ENCODE measurements around the gene HNF1A. TPM values are rescaled to one million over a fixed set of nuclear protein-coding genes. Genes with fewer than 3 reads are reported as not detected.
A peak's percentile ranks its signal among the peaks of the same experiment; 100 is the strongest.

The HNF1A gene
- total RNA-seq, 1 donor from 2014 or later = not detected

DNA sequence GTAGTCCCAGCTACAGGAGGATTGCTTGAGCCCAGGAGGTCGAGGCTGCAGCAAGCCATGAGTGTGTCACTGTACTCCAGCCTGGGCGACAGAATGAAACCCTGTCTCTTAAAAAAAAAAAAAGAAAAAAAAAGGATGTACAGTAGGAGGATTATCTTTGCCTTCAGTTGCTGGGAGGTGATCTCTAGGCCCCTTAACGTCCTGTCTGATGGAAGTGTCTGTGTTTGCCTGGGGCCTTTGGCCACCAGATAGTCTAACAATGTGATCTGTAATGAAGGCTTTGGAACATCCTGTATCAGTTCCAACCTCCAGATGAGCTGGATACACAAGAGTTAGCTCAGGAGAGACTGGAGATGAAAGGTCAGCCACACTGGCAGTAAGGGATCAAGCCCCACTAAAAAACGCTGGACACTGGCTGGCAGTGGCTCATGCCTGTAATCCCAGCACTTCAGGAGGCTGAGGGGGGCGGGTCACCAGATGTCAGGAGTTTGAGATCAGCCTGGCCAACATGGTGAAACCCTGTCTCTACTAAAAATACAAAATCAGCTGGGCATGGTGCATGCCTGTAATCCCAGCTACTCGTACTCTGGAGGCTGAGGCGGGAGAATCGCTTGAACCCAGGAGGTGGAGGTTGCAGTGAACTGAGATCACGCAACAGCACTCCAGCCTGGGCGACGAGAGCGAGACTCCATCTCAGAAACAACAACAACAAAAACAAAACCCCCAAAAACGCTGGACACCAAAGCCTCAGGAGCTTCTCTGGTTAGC, 19.0 kb upstream of the HNF1A start:
- no peaks in the 10 kb centered on the region for H3K27me3 ChIP-seq
- no peaks in the 10 kb centered on the region for H3K79me2 ChIP-seq (ENCODE audit: low read depth)
- H2AFZ ChIP-seq (replicated peaks) = no peak overlapping the region
- peaks cover 4% of the 10 kb centered on the region for H3K27me3 Mint-ChIP-seq (ENCODE audit: insufficient read depth, low read depth)
- H3K27ac ChIP-seq = no peak overlapping the region
- H3K9ac ChIP-seq = no peak overlapping the region
- no peak overlapping the region for H3K4me2 ChIP-seq
- H3K27ac Mint-ChIP-seq = no peak overlapping the region
- DNase-seq (ENCODE audit: low spot score) = no peak
- no peaks in the 10 kb centered on the region for H3K36me3 Mint-ChIP-seq
- no peak overlapping the region for H3K4me3 Mint-ChIP-seq
- H4K20me1 ChIP-seq (ENCODE audit: low read depth) = no peaks in the 10 kb centered on the region
- H3K9me3 Mint-ChIP-seq = no peaks in the 10 kb centered on the region
- H3K4me3 ChIP-seq = no peak overlapping the region
- H3K4me1 ChIP-seq = no peaks in the 10 kb centered on the region
- TF ChIP-seq, protein P1, sequence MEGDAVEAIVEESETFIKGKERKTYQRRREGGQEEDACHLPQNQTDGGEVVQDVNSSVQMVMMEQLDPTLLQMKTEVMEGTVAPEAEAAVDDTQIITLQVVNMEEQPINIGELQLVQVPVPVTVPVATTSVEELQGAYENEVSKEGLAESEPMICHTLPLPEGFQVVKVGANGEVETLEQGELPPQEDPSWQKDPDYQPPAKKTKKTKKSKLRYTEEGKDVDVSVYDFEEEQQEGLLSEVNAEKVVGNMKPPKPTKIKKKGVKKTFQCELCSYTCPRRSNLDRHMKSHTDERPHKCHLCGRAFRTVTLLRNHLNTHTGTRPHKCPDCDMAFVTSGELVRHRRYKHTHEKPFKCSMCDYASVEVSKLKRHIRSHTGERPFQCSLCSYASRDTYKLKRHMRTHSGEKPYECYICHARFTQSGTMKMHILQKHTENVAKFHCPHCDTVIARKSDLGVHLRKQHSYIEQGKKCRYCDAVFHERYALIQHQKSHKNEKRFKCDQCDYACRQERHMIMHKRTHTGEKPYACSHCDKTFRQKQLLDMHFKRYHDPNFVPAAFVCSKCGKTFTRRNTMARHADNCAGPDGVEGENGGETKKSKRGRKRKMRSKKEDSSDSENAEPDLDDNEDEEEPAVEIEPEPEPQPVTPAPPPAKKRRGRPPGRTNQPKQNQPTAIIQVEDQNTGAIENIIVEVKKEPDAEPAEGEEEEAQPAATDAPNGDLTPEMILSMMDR (IDR thresholded peaks at IDR 0.05) = no peak
- TF ChIP-seq EZH2 (IDR thresholded peaks at IDR 0.05) (no peak), EZH2phosphoT487 (IDR thresholded peaks at IDR 0.05) (no peak)
- peaks cover 10% of the 10 kb centered on the region for H3K4me1 Mint-ChIP-seq
- H3F3A ChIP-seq (ENCODE audit: low read depth) = no peaks in the 10 kb centered on the region
- H3K9me3 ChIP-seq (ENCODE audit: low read depth) = no peaks in the 10 kb centered on the region
- H3K36me3 ChIP-seq = no peaks in the 10 kb centered on the region

DNA sequence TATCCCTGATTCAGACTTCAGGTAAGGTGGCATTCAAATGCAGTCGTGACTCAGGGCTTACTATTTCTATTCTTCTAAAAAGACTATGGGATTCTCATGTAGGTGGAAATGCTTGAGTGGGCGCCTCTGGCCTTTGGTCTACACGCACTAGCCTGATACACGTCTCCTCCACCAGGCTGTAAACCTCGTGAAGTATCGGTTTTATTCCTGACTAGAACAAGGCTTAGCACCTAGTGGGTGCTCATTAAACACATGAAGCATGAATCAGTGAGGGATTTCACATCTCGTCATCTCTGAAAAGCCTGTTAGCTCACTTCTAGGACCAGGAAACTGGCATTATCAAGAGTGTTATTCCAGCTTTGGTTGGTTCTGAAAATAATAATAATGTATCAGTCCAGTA, 17.7 kb upstream of the HNF1A start:
- Histone ChIP-seq H3K4me1 (no peaks in the 10 kb centered on the region), H2AFZ (replicated peaks) (no peak overlapping the region), H3K27ac (no peak overlapping the region), H3K4me2 (no peak overlapping the region), H3K79me2 (ENCODE audit: low read depth) (no peaks in the 10 kb centered on the region), H3K9ac (no peak overlapping the region), H3K36me3 (no peaks in the 10 kb centered on the region), H3F3A (ENCODE audit: low read depth) (no peaks in the 10 kb centered on the region), H4K20me1 (ENCODE audit: low read depth) (no peaks in the 10 kb centered on the region), H3K27me3 (no peaks in the 10 kb centered on the region), H3K4me3 (no peak overlapping the region), H3K9me3 (ENCODE audit: low read depth) (no peaks in the 10 kb centered on the region)
- Mint-ChIP-seq H3K4me1 (peaks cover 13% of the 10 kb centered on the region), H3K27me3 (ENCODE audit: insufficient read depth, low read depth) (peaks cover 4% of the 10 kb centered on the region), H3K9me3 (no peaks in the 10 kb centered on the region), H3K4me3 (no peak overlapping the region), H3K36me3 (no peaks in the 10 kb centered on the region), H3K27ac (no peak overlapping the region)
- TF ChIP-seq EZH2phosphoT487 (IDR thresholded peaks at IDR 0.05) (no peak), EZH2 (IDR thresholded peaks at IDR 0.05) (no peak)
- TF ChIP-seq, protein P1 (IDR thresholded peaks at IDR 0.05) = no peak
- DNase-seq (ENCODE audit: low spot score) = no peak

DNA sequence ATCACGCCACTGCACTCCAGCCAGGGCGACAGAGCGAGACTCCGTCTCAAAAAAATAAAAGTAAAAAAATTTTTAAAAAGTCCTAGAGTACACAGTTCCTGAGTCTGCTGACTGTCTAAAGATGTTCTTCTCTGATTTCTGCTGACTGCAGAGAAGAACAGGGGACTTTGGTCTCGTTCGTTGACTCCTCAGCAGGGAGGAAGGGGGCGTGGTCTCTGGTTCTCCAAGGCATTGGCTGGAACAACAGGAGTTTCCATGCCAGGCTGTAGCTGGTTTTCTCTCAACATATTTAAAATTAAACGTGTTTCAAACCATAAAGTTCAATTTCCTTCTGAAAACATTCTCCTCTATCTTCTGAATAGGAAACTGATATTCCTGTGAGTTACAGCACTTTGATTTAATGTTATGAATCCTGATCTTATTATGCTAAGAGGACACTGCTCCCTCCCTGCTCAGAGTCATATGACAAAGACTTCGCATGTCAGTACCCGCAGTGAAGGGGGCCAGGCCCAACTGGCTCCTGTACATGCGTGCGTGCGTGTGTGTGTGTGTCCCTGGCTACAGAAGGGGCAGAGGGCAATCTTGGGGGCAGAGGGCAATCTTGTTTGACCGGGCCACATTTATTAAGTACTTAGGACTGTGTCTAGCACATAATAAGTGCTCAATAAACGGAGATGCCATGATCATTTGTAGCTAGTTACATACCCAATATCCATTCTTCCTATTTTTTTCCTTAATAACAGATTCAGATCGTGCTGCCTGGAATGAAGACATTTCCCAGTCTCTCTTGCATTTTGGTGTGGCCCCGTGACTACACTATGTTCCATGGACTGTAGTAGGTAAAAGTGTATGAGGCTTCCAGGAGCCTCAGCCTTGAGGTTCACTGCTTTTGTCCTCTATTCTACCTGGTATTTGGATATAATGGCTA, 16.5 kb upstream of the HNF1A start:
- no peaks in the 10 kb centered on the region for H3K36me3 Mint-ChIP-seq
- no peak overlapping the region for H3K27ac Mint-ChIP-seq

More for the DNA sequence above, 16.5 kb upstream of the HNF1A start:
- H3K4me3 Mint-ChIP-seq = no peak overlapping the region
- Histone ChIP-seq H3K9ac (no peak overlapping the region), H4K20me1 (ENCODE audit: low read depth) (no peaks in the 10 kb centered on the region), H3K36me3 (no peaks in the 10 kb centered on the region), H3K27me3 (no peaks in the 10 kb centered on the region), H3K27ac (no peak overlapping the region), H3K79me2 (ENCODE audit: low read depth) (no peaks in the 10 kb centered on the region), H3K9me3 (ENCODE audit: low read depth) (no peaks in the 10 kb centered on the region), H3F3A (ENCODE audit: low read depth) (no peaks in the 10 kb centered on the region), H2AFZ (replicated peaks) (no peak overlapping the region), H3K4me1 (no peaks in the 10 kb centered on the region), H3K4me3 (no peak overlapping the region), H3K4me2 (no peak overlapping the region)
- H3K9me3 Mint-ChIP-seq = no peaks in the 10 kb centered on the region
- no peak for TF ChIP-seq EZH2 (IDR thresholded peaks at IDR 0.05)
- no peak for TF ChIP-seq EZH2phosphoT487 (IDR thresholded peaks at IDR 0.05)
- TF ChIP-seq, protein P1 (IDR thresholded peaks at IDR 0.05) = no peak
- peak; percentile 31 for DNase-seq (ENCODE audit: low spot score)
- peaks cover 4% of the 10 kb centered on the region for H3K27me3 Mint-ChIP-seq (ENCODE audit: insufficient read depth, low read depth)
- peaks cover 14% of the 10 kb centered on the region for H3K4me1 Mint-ChIP-seq

Measured in neural progenitor cell (in vitro differentiated cells).